Suppressor macrophage treated with lipopolysaccharide for 4 hours (primary cell): ENCODE results near the gene MEF2D.

Experiments used
- DNase-seq: peaks from one replicate; pipeline ENCODE4 v3.0.0-alpha.2; 2020

MEF2D gene

DNA sequence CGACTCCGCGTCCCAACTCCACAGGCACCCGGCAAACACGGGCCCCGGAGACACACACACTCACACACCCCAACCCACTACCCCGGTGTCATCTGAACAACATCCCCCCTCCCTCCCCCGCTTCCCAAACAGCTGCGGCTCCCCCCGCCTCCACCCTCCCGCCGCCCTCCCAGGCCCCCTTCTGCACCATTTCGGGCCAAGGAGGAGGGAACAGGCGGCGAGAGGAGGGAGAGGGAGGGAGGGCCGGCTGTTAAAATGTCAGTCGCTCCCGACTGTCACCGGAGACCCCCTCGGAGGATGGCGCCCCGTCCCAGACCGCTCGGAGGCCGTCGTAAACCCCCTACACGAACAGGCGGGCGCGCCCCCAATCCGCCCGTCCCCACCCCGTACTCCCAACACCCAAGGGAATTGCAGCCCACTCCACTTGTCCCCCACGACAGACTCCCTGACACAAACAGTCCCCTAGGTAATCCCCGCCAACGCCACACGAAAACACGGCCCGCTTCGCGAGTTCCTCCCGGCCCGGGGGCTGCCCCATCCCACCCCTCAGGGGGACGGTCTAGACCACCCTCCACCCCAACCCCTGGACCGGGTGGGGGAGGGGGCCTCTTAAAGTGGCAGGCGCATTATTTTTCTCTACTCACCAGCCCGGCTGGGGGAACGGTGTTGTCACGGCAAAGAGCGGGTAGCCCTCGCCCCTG, 583 bp downstream of the MEF2D start:
- DNase-seq: no peak

GRCh38 chr1:156499194-156499841, 1.3 kb downstream of the MEF2D start:
- DNase-seq: no peak

- no peak for DNase-seq
Observed at GRCh38 chr1:156498432-156499193, 2.0 kb downstream of the MEF2D start.

DNA sequence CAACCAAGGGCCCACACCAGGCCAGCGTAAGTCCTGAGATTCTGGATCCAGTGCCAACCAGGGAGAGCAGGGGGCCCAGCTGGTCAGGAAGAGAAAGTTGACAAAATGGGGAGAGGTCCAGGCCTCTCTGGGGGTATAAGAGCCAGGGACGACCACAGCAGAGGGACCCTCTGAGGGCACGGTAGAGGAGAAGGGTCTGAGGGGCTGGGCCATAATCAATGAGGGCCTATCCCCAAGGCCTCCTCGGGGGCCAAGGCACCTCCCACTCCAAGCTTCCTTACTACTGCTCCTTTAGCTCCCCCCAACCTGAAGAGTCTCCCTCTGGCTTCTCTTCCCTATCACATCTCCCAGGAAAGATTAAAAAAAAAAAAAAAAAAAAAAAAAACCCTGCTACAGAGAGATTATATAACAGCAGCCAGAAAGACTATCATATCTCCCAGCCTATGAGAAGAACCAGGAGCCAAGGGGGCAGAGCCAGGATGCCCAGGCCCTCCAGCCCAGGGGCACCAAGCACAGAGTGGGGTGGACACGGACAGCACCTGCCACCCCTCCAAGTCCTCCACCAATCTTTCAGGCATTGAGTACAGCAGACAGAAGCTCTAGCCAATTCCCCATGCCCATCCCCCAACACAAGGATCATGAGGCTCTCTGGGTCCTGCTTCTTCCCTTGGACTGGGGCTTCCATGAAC, 2.7 kb downstream of the MEF2D start:
- DNase-seq: no peak

GRCh38 chr1:156497078-156497742, 3.4 kb downstream of the MEF2D start:
- DNase-seq: peak; percentile 44

- DNase-seq: no peak
Observed at GRCh38 chr1:156496211-156496761, 4.3 kb downstream of the MEF2D start.

DNA sequence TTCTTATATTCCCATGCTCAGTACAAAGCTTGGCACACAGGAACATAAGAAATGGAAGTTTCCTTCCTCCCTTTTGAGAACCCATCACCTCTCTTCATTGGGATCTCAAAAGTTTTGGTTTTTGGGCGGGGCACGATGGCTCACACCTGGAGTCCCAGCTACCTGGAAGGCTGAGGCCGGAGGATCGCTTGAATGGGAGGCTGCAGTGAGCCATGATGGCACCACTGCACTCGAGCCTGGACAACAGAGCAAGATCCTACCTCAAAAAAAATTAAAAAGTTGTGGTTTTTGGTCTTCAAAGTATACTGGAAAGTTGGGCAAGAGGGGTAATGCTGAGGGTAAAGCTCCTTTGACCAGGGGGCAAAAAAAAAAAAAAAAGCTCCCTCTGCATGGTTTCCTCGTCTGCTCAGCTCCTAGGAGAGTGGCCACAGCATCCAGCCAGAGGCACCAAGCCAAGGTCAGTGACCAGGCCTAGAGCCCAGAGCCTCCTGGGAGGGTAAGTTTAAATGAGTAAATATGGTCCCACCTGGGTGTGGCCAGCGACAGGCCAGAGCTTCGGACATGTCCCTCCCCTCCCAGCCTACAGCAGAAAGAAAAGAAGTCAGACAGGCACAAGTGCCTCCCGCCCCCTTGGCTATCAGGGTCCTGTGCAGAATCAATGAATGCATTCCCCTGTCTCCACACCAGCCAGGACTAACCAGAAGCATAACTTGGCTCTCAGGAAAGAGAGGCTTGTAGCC, 5.0 kb downstream of the MEF2D start:
- no peak for DNase-seq

DNA sequence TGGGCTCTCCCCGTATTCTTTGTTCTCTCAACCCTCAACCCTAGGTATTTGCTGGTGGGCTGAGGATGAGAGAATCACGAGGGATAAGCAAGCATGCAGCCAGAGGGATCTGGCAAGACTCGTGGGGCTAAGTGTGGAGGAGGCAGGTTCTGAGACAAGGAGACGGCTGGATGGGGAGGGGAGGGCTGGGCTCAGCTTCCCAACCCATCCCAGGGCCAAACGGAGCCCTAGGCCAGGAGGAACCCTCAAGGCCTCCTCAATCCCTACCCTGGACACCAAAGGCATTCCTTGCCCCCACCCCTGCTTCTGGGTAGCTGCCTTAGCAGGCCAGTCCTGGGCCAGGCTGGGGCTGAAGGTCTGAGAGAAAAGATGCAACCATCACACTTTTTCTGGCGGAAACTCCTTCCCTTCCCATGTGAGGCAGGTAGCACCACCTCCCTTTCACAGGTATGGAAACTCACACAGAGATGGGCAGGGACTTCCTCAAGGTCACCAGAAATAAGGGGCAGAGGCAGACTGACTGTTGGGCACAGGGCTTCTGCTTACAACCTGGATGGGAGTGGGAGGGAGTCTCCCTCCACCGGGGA, 6.2 kb downstream of the MEF2D start:
- no peak for DNase-seq

- DNase-seq: no peak
Observed at GRCh38 chr1:156493742-156494141, 6.8 kb downstream of the MEF2D start.

GRCh38 chr1:156493154-156493631, 7.4 kb downstream of the MEF2D start:
- no peak for DNase-seq

- peak; percentile 78 for DNase-seq
Observed at GRCh38 chr1:156492591-156493080, 7.9 kb downstream of the MEF2D start.

DNA sequence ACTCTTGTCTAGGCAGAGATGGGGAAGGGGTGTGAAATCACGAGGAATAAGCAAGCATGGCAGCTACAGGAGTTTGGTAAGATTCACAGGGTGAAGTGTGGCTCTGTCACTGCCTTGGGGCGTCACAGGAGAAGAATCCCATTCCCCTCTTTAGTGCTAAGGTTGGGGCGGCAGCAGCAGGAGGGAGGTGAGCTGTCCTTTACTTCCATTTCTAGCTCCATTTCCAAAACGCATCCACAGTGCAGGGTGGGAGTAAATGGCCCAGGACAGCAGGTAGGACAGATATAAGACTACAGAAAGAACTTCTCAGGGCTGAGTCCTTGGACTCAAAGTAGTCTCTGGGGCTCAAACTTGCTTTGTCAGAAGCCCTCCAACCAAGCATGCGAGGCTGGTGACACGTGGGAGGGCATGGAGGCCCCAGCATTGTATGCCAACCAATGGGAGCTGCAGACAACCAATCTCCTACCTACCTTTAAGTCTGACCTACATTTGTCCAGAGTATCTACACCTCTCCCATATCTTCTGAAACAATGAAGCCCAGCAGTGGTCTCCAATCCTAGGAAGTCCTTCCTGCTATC, 8.5 kb downstream of the MEF2D start:
- no peak for DNase-seq

DNA sequence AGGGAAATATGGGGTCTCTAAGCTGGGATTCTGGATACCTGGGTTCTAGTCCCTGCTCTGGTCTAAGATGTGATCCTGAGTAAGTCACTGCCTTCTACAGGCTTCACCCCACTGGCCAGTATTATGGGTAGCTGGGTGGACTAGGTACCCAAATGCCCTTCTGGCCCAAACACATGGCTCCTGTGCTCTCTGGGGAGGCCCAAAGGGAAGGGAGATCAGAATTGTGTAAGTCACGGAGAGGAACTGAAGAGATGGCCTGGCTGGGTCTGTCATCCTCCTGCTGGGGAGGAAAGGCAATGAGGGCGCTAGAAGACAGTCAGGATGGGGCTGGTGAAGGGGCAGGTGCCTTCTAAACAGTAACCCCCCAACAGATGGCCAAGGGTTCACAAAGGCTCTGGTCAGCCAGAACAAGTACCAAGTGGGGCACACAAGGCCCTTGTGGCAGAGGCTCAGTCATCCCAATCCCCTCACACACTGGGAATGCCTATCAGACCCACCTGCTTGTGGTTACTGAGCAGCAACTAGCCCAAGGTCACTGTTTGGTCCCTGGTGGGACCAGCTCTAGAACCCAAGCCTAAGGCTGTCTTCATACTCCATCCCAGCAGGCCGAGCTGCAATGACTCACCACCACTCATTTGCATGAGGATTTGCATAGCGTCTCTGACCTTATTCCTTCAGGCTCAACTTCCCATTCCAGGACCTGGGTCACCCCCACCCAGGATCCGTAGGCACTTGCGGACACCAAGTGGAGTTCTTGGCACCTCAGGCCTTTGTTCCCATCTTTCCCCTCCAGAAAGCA, 9.2 kb downstream of the MEF2D start:
- peak; percentile 61 for DNase-seq

DNA sequence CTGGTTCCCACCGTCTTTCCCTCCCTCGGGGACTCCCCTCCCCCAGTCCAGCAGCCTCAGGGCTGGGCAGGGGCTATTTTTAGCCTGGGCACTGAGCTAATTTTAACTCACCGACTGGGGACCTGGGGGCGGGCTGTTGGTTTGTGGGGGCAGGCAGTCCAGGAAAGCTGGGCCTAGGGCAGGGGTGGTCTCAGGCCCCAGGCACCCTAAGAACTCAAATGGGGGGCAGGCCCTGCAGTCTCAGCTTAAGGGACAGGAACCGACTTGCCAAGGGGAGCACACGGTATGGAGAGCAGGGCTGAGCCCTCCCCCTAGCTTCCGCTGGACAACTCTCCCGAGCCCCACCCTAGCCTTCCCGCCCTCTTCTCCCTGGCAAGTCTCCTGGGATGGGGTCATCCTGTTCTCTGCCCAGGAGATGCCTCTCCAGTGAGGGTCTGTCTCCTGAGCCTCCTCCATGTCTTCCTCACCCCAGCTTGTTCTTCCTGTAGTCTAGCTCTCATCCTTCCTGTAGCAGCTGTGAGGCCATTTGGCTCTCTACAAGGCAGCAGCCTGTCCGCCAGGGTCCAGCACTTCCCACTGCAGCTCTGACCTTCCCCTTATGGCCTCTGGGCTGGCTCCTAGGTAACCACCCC, 10.1 kb downstream of the MEF2D start:
- no peak for DNase-seq

- DNase-seq: no peak
Observed at GRCh38 chr1:156489935-156490293, 10.7 kb downstream of the MEF2D start.

DNA sequence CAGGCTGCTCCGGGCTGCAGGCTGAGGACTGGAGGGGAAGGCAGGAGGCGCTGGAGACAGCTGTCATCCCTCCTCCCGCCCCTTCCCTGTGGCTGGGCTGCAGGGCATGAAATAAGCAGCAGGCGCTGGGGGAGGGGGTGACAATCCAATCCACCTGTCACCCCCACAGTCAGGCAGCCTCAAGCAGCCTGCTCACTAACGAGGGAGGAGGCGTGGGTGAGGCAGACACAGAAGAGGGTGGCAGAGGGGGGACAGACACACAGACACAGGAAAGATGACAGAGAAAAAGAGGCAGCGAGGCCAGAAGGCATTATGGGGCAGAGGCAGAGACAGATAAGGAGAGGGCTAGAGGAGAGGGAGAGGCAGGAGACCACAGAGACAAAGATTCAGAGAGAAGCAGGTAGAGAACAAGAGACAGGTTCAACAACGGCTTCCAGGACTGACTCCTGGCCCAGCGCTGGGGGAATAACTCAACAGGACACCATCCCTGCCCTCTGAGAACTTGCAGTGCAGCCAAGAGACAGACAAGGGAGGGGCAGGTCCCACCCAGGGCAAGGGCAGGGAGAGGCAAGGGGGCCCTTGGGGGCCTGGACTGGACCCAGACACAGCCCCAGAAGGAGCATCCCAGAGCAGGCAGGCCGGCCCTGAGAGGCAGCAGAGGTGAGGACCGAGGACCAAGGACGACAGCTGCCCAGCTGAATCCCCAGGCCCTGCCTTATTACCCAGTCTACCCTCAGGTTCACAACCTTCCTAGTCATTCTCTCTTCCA, 11.2 kb downstream of the MEF2D start:
- peak; percentile 58 for DNase-seq

DNA sequence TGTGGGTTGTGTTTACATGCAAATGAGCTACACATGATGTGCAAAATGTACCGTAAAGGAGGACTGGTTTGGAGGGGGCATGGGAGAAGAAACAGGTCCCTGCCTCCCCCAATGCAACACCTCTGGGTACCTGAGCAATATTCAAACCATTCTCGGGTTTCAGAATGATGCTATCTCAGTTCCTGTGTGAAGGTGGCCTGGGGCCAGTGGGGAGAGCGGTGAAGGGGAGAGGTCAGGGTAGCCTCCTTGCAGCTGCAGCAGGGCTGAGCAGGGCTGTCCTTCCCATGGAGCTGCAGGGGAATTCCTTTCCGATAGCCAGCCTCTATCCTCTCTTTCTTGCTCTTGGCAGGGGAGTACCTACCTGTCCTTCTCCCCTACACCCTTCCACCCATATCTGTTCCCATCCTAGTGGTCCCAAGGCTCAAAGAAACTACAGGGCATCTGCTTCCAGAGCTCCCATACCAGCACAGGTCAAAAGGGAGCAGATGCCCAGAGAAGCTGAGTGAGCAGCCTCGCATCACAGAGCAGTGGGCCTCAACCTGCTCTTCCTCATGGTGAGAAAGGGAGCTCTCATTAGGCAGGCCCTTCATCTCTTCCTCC, 11.9 kb downstream of the MEF2D start:
- no peak for DNase-seq

DNA sequence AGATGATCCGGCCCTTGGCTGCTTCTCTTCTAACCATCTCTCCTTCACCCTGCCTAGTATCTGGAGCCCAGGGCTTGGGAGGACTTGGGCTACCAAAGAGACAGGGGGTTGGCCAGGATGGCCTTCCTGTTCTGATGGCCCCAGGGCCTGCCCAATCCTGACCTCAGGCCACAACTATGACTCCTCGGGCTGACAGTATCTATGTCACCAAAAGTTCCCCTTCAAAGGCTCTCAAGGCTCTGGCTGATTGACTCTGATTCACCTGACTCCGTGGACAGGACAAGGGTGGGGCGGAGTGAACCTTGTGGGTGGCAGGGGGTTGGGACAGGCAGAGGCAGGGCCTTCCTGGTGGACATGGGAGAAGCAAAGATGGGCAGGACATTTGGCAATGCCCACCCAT, 12.7 kb downstream of the MEF2D start:
- DNase-seq: peak; percentile 79
